Thyroid gland (tissue), 4 donors: Measurements from ENCODE around the gene PAXX. TPM values are rescaled to one million over a fixed set of nuclear protein-coding genes. Genes with fewer than 3 reads are reported as not detected.

Experiments
- DNase-seq, 2 donors: peaks; one replicate each; pipeline ENCODE4 v3.0.0-alpha.2; 2019
- H3K27ac ChIP-seq, 3 donors: fragments of 200-600 bp; sonication (generic); 1 replicate in 2 of 3; 2 replicates in 1 of 3; pipeline ENCODE4 v1.5.1; 2016 to 2019; ENCODE audit warnings: mild to moderate bottlenecking in 1 of 3, moderate library complexity in 1 of 3
- H3K27me3 ChIP-seq: fragments of 200-600 bp; sonication (generic); one replicate; pipeline ENCODE4 v1.5.1; 2019
- H3K36me3 ChIP-seq, 2 donors: fragments of 200-600 bp; sonication (generic); one replicate each; pipeline ENCODE4 v1.5.1; 2016 to 2019
- H3K4me1 ChIP-seq, 2 donors: fragments of 200-600 bp; sonication (generic); one replicate each; pipeline ENCODE4 v1.5.1; 2017 to 2019
- H3K4me3 ChIP-seq, 3 donors: fragments of 200-600 bp; sonication (generic); replicated peaks in 1 of 3; 1 replicate in 2 of 3; 2 replicates in 1 of 3; pipeline ENCODE4 v1.5.1; 2016; ENCODE audit warnings: mild to moderate bottlenecking in 1 of 3
- H3K9me3 ChIP-seq: fragments of 200-600 bp; sonication (generic); one replicate; pipeline ENCODE4 v1.5.1; 2017
- CTCF ChIP-seq, 6 experiments: fragments of 200-600 bp in 3 of 6; fragments of 450-650 bp in 3 of 6; sonication (generic) in 3 of 6; IDR thresholded peaks; one replicate each; pipeline ENCODE4 v1.5.1; 2016 to 2019; ENCODE audit warnings: antibody characterized with exemption in 6 of 6, mild to moderate bottlenecking in 2 of 6, inconsistent platforms in 1 of 6, moderate library complexity in 1 of 6
- POLR2A ChIP-seq, 2 donors: fragments of 450-650 bp; IDR thresholded peaks; one replicate each; pipeline ENCODE4 v1.6.1; 2017; ENCODE audit warnings: antibody characterized with exemption in 2 of 2, mild to moderate bottlenecking in 2 of 2, moderate library complexity in 1 of 2
- WGBS, 2 donors: methylation state at CpG; one replicate each; pipeline ENCODE4 v1.1.5; 2017; 5-methylcytosine and 5-hydroxymethylcytosine counted together
- intact Hi-C: fragments of 100-400 bp; cut with DNase I; formaldehyde crosslinking; loops from one replicate; pipeline ENCODE4 v1.15.1; 2023
- total RNA-seq, 4 donors: library from RNA; depleted of rRNA; stranded (reverse); fragments of >200 nt; gene quantifications; one replicate each; pipeline ENCODE4 v1.2.3, GENCODE V29; 2016

Gene PAXX
- total RNA-seq, 4 donors from 2014 or later, result 29.8 to 109 (median 50.7) TPM

- Histone ChIP-seq H3K27ac (no peak overlapping the region), H3K9me3 (no peaks in the 10 kb centered on the region), H3K36me3 (peaks cover 13 to 16% of the 10 kb centered on the region in 2 donors), H3K4me3 (no peak overlapping the region), H3K27me3 (no peaks in the 10 kb centered on the region), H3K4me1 (peaks cover 8 to 14% of the 10 kb centered on the region in 2 donors)
- intact Hi-C loops, result no loop called here
- no peak for DNase-seq
- no peak for TF ChIP-seq POLR2A (IDR thresholded peaks at IDR 0.05)
- TF ChIP-seq CTCF (IDR thresholded peaks at IDR 0.05), result no peak
- WGBS, 2 donors, result 94% methylated on average over 3 to 4 of the region's 6 CpGs
Observed at GRCh38 chr9:137021568-137021978, 29.4 kb downstream of the PAXX start.

DNA sequence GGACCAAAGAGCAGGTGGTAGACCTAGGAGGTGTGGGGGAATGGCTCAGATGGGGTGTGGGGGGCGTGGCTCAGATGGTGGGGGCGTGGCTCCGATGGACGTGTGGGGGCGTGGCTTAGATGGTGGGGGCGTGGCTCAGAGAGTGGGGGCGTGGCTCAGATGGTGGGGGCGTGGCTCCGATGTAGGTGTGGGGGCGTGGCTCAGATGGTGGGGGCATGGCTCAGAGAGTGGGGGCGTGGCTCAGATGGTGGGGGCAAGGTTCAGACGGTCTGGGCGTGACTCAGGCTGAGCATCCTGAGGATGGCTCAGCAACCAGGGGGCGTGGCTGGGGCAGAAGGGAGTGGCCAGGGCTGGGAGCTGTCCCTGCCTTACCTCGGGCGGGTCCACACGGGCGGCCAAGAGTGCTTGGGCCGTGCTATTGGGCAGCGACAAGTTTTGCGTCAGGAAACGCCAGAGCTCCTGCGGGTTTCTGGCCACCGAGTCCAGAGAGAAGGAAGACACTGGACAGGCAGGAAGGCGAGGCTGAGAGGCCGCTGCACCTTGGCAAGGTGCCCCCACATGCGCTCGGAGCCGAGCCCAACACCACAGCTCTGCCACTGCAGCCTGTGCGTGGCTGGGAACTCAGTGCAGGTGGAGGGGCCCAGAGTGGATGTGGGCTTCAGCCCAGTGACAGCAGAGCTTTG lies 29.9 kb downstream of the PAXX start:
- Histone ChIP-seq H3K27ac (no peak overlapping the region), H3K27me3 (no peaks in the 10 kb centered on the region), H3K4me3 (no peak overlapping the region), H3K36me3 (peaks cover 7 to 16% of the 10 kb centered on the region in 2 donors), H3K9me3 (no peaks in the 10 kb centered on the region), H3K4me1 (peaks cover 13 to 20% of the 10 kb centered on the region in 2 donors)
- peak in 1 of 2 donors; percentile 38 for DNase-seq
- intact Hi-C loops, result no loop called here
- WGBS, 2 donors, result 82 to 83% methylated on average over 5 to 13 of the region's 30 CpGs
- TF ChIP-seq POLR2A (IDR thresholded peaks at IDR 0.05) (no peak), CTCF (IDR thresholded peaks at IDR 0.05) (no peak)

DNA sequence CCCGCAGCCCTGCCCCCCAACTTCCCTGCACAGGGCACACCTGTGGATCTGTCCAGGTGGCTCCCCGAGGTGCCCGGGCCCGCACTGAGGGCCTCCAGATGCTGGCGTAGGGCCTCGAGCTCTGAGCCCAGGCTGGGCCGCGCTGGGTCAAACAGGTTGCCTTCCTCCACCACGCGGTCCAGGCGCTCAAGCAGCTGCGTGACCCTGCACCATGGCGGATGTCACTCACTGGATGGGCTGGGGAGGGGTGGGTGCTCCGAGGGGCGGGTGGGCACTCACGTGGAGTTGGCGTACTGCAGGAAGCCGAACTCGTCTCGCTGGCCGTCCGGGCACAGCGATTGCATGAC lies 30.4 kb downstream of the PAXX start:
- intact Hi-C loops, result no loop called here
- 91 to 92% methylated on average over 10 to 22 of the region's 23 CpGs for WGBS, 2 donors
- H3K4me3 ChIP-seq, result no peak overlapping the region
- H3K36me3 ChIP-seq, result peaks cover 4 to 11% of the 10 kb centered on the region in 2 donors
- peaks cover 18 to 25% of the 10 kb centered on the region in 2 donors for H3K4me1 ChIP-seq
- DNase-seq, result no peak
- TF ChIP-seq POLR2A (IDR thresholded peaks at IDR 0.05) (no peak), CTCF (IDR thresholded peaks at IDR 0.05) (no peak)
- no peaks in the 10 kb centered on the region for H3K27me3 ChIP-seq
- no peaks in the 10 kb centered on the region for H3K9me3 ChIP-seq
- no peak overlapping the region for H3K27ac ChIP-seq

DNA sequence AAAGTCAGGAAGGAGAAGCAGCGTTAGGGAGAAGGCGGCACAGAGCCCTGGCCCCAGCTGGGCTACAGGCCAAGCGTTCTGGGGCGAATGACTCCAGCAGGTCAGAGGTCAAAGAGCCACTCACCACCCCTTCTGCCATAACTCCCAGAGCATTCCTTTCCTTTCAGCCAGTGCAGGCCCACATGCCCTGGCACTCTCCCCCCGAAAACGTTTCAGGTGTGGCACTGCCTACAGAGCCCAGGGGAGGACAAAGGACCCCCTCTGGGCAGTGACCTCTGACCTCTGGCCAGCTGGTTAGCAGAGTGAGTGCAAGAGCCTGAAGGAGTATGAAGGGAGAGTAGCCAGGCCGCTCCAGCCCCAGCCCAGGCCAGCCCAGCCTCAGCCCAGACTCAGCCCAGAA lies 30.9 kb downstream of the PAXX start:
- WGBS, 2 donors, result 73 to 90% methylated on average over 5 to 7 of the region's 7 CpGs
- no peaks in the 10 kb centered on the region for H3K9me3 ChIP-seq
- TF ChIP-seq POLR2A (IDR thresholded peaks at IDR 0.05) (no peak), CTCF (IDR thresholded peaks at IDR 0.05) (no peak)
- H3K4me1 ChIP-seq, result peaks cover 18 to 25% of the 10 kb centered on the region in 2 donors
- no peak for DNase-seq
- peaks cover 0 to 10% of the 10 kb centered on the region in 2 donors for H3K36me3 ChIP-seq
- intact Hi-C loops, result no loop called here
- no peaks in the 10 kb centered on the region for H3K27me3 ChIP-seq
- H3K4me3 ChIP-seq, result no peak overlapping the region
- no peak overlapping the region for H3K27ac ChIP-seq

- intact Hi-C loops, result no loop called here
- no peak for TF ChIP-seq POLR2A (IDR thresholded peaks at IDR 0.05)
- no peak for TF ChIP-seq CTCF (IDR thresholded peaks at IDR 0.05)
- H3K36me3 ChIP-seq, result peaks cover 0 to 10% of the 10 kb centered on the region in 2 donors
- WGBS, 2 donors, result 79 to 94% methylated on average over 8 to 15 of the region's 15 CpGs
- no peaks in the 10 kb centered on the region for H3K27me3 ChIP-seq
- no peak overlapping the region for H3K27ac ChIP-seq
- DNase-seq, result no peak
- peaks cover 18 to 27% of the 10 kb centered on the region in 2 donors for H3K4me1 ChIP-seq
- H3K9me3 ChIP-seq, result no peaks in the 10 kb centered on the region
- H3K4me3 ChIP-seq, result no peak overlapping the region
Observed at GRCh38 chr9:137023583-137023991, 31.4 kb downstream of the PAXX start.
